Neuronal stem cell (in vitro differentiated cells): ENCODE measurements around the gene HMCN1.

Experiments
- DNase-seq: peaks from one replicate; pipeline ENCODE4 v3.0.0-alpha.2; 2013; ENCODE audit warnings: low spot score
- H2AFZ ChIP-seq: one replicate; pipeline ENCODE4 v1.6.1; 2013; ENCODE audit warnings: mild to moderate bottlenecking, low read length, inconsistent platforms
- H2AK5ac ChIP-seq: 2 replicates; pipeline ENCODE4 v1.6.1; 2013; ENCODE audit warnings: low read depth, mild to moderate bottlenecking, inconsistent platforms, low read length, moderate library complexity, mixed read lengths
- H2BK120ac ChIP-seq: 2 replicates; pipeline ENCODE4 v1.6.1; 2013; ENCODE audit warnings: low read depth, mild to moderate bottlenecking, inconsistent platforms, low read length, moderate library complexity, mixed read lengths
- H2BK12ac ChIP-seq: one replicate; pipeline ENCODE4 v1.6.1; 2013; ENCODE audit warnings: low read length, inconsistent platforms
- H2BK15ac ChIP-seq: 2 replicates; pipeline ENCODE4 v1.6.1; 2013; ENCODE audit warnings: mild to moderate bottlenecking, low read length, inconsistent platforms, mixed read lengths
- H2BK5ac ChIP-seq: one replicate; pipeline ENCODE4 v1.6.1; 2013; ENCODE audit warnings: inconsistent platforms, mild to moderate bottlenecking, low read length, moderate library complexity
- H3K14ac ChIP-seq: one replicate; pipeline ENCODE4 v1.6.1; 2013; ENCODE audit warnings: low read length, inconsistent platforms
- H3K18ac ChIP-seq: 2 replicates; pipeline ENCODE4 v1.6.1; 2013; ENCODE audit warnings: low read length, inconsistent platforms
- H3K23ac ChIP-seq: 2 replicates; pipeline ENCODE4 v1.6.1; 2013; ENCODE audit warnings: low read depth, mild to moderate bottlenecking, mixed read lengths, low read length, inconsistent platforms; ENCODE audit not compliant: poor library complexity
- H3K27ac ChIP-seq: replicated peaks from 3 replicates; pipeline ENCODE4 v1.5.1; 2013; ENCODE audit warnings: low read length, inconsistent platforms
- H3K27me3 ChIP-seq, 3 experiments: 2 replicates each; pipeline ENCODE4 v1.6.1; 2013; ENCODE audit warnings: low read length in 3 of 3, mild to moderate bottlenecking in 2 of 3, inconsistent platforms in 1 of 3, low read depth in 1 of 3, mixed read lengths in 1 of 3, moderate library complexity in 1 of 3; ENCODE audit not compliant: control insufficient read depth in 3 of 3, insufficient read depth in 3 of 3
- H3K36me3 ChIP-seq, 2 donors: replicated peaks in 1 of 2; 2 replicates each; pipeline ENCODE4 v1.6.1; 2013; ENCODE audit warnings: low read length in 2 of 2; ENCODE audit not compliant: control insufficient read depth in 2 of 2, insufficient read depth in 2 of 2
- H3K4ac ChIP-seq: 2 replicates; pipeline ENCODE4 v1.6.1; 2013; ENCODE audit warnings: inconsistent platforms, mild to moderate bottlenecking, low read length, moderate library complexity
- H3K4me1 ChIP-seq, 2 donors: 1 replicate in 1 of 2; 2 replicates in 1 of 2; pipeline ENCODE4 v1.6.1; 2013; ENCODE audit warnings: low read length in 2 of 2, low read depth in 1 of 2; ENCODE audit not compliant: control insufficient read depth in 2 of 2, insufficient read depth in 1 of 2
- H3K4me2 ChIP-seq: one replicate; pipeline ENCODE4 v1.6.1; 2013; ENCODE audit warnings: mild to moderate bottlenecking, low read length, inconsistent platforms; ENCODE audit not compliant: insufficient read depth, poor library complexity, severe bottlenecking
- H3K4me3 ChIP-seq, 2 donors: 2 replicates each; pipeline ENCODE4 v1.5.1; 2013; ENCODE audit warnings: low read length in 2 of 2, mild to moderate bottlenecking in 2 of 2, inconsistent platforms in 1 of 2, moderate library complexity in 1 of 2
- H3K79me1 ChIP-seq: one replicate; pipeline ENCODE4 v1.6.1; 2013; ENCODE audit warnings: low read depth, mild to moderate bottlenecking, inconsistent platforms, low read length, moderate library complexity
- H3K9ac ChIP-seq: one replicate; pipeline ENCODE4 v1.6.1; 2013; ENCODE audit warnings: mild to moderate bottlenecking, low read depth, low read length, inconsistent platforms; ENCODE audit not compliant: poor library complexity
- H3K9me3 ChIP-seq, 2 donors: replicated peaks in 1 of 2; 2 replicates each; pipeline versions ENCODE3 to v1.6.1; 2013; ENCODE audit warnings: low read length in 2 of 2, mild to moderate bottlenecking in 2 of 2, inconsistent platforms in 1 of 2, low read depth in 1 of 2, mixed read lengths in 1 of 2, moderate library complexity in 1 of 2; ENCODE audit not compliant: control insufficient read depth in 2 of 2, insufficient read depth in 1 of 2
- H4K8ac ChIP-seq: one replicate; pipeline ENCODE4 v1.6.1; 2013; ENCODE audit warnings: low read depth, mild to moderate bottlenecking, inconsistent platforms, low read length, moderate library complexity
- H4K91ac ChIP-seq: one replicate; pipeline ENCODE4 v1.6.1; 2013; ENCODE audit warnings: low read length, low read depth, mild to moderate bottlenecking, inconsistent platforms; ENCODE audit not compliant: poor library complexity
- WGBS, 2 donors: extraction: QIAGEN DNeasy Blood & Tissue Kit; methylation state at CpG; one replicate each; pipeline ENCODE4 v1.1.7; 2013; ENCODE audit warnings: missing lambda C conversion rate in 2 of 2, mixed read lengths in 1 of 2; ENCODE audit not compliant: insufficient read length in 2 of 2, insufficient replicate concordance in 1 of 2; ENCODE audit errors: extremely low coverage in 2 of 2; 5-methylcytosine and 5-hydroxymethylcytosine counted together

Gene HMCN1

DNA sequence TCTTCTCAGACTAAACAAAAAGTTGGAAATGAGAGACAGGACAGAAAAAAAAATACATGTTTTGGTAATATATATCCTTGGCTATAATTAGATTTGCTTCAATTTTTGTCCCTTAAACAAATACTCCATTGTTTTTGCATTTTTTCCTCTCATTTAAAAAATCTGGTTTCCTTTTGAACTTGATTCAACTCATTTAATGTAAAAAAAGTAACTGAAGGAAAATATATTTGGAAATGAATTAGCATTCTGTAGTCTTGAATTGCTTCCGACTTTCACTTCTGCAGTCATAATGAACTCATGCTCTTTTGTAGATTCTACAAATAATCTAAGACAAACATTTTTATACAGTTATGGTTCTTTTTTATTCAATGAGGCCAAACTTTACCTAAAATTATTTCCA, 309.1 kb downstream of the HMCN1 start:
- no peak overlapping the region for H4K91ac ChIP-seq
- H3K9me3 ChIP-seq = no peaks in the 10 kb centered on the region
- H3K18ac ChIP-seq = no peak overlapping the region
- no peak overlapping the region for H2BK15ac ChIP-seq
- H2BK12ac ChIP-seq = no peak overlapping the region
- no peaks in the 10 kb centered on the region for H3K4me1 ChIP-seq
- no peak for DNase-seq
- no peak overlapping the region for H4K8ac ChIP-seq
- no peak overlapping the region for H2BK120ac ChIP-seq
- H3K27me3 ChIP-seq = no peaks in the 10 kb centered on the region
- no peak overlapping the region for H3K9ac ChIP-seq
- no peak overlapping the region for H3K4me3 ChIP-seq
- no peak overlapping the region for H3K14ac ChIP-seq
- H3K36me3 ChIP-seq = no peaks in the 10 kb centered on the region
- no peak overlapping the region for H3K4ac ChIP-seq
- no peak overlapping the region for H3K23ac ChIP-seq
- no peak overlapping the region for H2BK5ac ChIP-seq
- no peak overlapping the region for H3K4me2 ChIP-seq
- H3K79me1 ChIP-seq = no peaks in the 10 kb centered on the region
- H2AFZ ChIP-seq = no peak overlapping the region
- H3K27ac ChIP-seq = no peak overlapping the region
- no peak overlapping the region for H2AK5ac ChIP-seq
- no CpG with 5 or more reads among the region's 1 CpG for WGBS, 2 donors

DNA sequence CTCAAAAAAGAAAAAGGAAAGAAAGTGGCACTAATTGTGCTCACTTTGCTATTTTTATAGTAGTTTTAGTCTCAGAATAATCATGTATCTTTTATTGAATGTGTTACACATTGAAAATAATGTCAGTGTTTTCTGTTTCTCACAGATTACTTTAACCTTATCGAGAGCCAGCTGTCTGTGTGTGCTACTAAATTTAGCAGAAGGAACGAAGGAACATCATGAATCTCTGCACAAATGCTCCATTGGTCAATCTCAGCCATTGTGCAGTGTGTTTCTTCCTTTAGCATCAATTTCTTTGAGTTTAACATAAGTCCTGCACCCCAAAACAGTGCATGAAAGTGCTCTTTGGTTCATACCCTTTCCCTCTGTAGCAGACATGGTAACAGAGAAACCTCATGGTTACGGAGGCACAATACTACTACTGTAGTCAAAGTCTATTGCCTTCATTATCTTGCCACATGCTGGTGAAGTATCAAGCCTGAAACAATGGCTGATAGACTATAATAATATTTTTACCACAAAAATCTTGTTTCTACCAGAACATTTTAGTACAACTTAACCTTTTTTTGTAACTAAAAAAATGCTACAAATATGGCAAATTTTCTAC, 310.0 kb downstream of the HMCN1 start:
- no peaks in the 10 kb centered on the region for H3K9me3 ChIP-seq
- H2BK15ac ChIP-seq = no peak overlapping the region
- H2BK12ac ChIP-seq = no peak overlapping the region
- H3K14ac ChIP-seq = no peak overlapping the region
- H3K4me3 ChIP-seq = no peak overlapping the region
- H2BK120ac ChIP-seq = no peak overlapping the region
- H3K9ac ChIP-seq = no peak overlapping the region
- H3K27ac ChIP-seq = no peak overlapping the region
- no peak overlapping the region for H3K18ac ChIP-seq
- no peak overlapping the region for H2BK5ac ChIP-seq
- no peak overlapping the region for H2AFZ ChIP-seq
- H4K91ac ChIP-seq = no peak overlapping the region
- H3K79me1 ChIP-seq = no peaks in the 10 kb centered on the region
- H3K4me1 ChIP-seq = no peaks in the 10 kb centered on the region
- H3K4ac ChIP-seq = no peak overlapping the region
- H3K4me2 ChIP-seq = no peak overlapping the region
- no peak overlapping the region for H2AK5ac ChIP-seq
- DNase-seq = no peak
- no peak overlapping the region for H4K8ac ChIP-seq
- no peaks in the 10 kb centered on the region for H3K36me3 ChIP-seq
- WGBS, 2 donors = no CpG with 5 or more reads among the region's 3 CpGs
- no peaks in the 10 kb centered on the region for H3K27me3 ChIP-seq
- H3K23ac ChIP-seq = no peak overlapping the region

DNA sequence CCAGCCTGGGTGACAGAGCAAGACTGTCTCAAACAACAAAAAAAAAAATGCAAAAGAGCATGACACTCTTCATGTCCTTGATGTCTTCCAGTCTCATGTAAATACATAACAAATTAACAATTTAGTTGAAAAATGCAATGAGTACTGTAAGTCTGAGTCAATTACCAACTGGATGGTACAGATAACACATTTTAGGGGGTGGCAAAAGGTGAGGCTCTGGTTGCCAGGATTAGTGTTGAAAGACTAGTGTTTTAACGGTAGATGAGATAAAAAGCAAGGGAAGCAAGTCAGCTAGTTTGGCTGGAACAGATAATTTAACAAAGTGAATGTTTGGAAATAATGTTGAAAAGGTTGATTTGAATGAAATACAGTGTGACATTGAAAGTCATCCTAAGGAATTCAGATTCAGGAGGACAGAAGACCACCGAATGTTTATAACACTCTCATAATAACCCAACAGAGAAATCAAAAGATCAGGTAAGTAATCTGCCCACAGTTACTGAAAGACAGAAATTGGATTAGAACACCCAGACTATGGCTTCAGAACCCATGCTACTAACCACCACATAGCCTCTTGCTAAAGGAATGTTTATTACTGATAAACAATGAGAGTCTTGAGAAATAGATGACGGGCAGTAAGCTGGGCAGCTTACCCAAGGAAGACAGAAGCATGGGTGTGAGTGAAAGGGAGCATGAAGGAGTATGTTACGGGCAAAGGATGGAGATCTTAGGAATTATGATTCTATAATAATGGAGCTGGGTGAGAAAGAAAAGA, 312.4 kb downstream of the HMCN1 start:
- Histone ChIP-seq H4K91ac (no peak overlapping the region), H3K27ac (no peak overlapping the region), H3K18ac (no peak overlapping the region), H3K14ac (no peak overlapping the region), H3K9me3 (no peaks in the 10 kb centered on the region), H3K36me3 (no peaks in the 10 kb centered on the region), H2BK12ac (no peak overlapping the region), H2BK120ac (no peak overlapping the region), H3K9ac (no peak overlapping the region), H3K4me3 (no peak overlapping the region), H3K4ac (no peak overlapping the region), H2AK5ac (no peak overlapping the region), H3K23ac (no peak overlapping the region), H2BK5ac (no peak overlapping the region), H2AFZ (no peak overlapping the region), H3K4me2 (no peak overlapping the region), H3K4me1 (no peaks in the 10 kb centered on the region), H4K8ac (no peak overlapping the region), H3K79me1 (no peaks in the 10 kb centered on the region), H2BK15ac (no peak overlapping the region), H3K27me3 (no peaks in the 10 kb centered on the region)
- no CpG with 5 or more reads among the region's 4 CpGs for WGBS, 2 donors
- no peak for DNase-seq

DNA sequence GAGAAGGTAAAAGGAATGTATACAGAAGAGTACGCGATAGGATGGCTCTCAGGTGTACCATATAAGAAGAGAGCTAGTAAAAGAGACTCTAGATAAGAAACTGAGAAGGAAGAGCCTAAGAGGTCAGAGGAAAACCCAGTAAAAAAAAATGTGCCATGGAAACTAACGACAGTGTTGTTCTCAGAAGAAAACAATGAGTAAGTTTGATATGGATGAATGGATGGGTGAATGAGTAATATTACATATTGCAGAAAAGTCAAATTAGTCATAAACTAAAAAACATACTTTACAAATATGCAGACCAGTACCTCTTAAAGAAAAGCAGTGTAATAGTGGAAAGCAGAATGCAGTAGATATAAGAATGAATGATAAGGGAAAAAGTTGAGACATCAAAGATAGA, 316.2 kb downstream of the HMCN1 start:
- WGBS, 2 donors = no CpG with 5 or more reads among the region's 3 CpGs

More for the DNA sequence above, 316.2 kb downstream of the HMCN1 start:
- H3K4ac ChIP-seq = no peak overlapping the region
- H3K9ac ChIP-seq = no peak overlapping the region
- no peak overlapping the region for H2BK12ac ChIP-seq
- no peak overlapping the region for H4K91ac ChIP-seq
- H2BK15ac ChIP-seq = no peak overlapping the region
- no peaks in the 10 kb centered on the region for H3K4me1 ChIP-seq
- H2AFZ ChIP-seq = no peak overlapping the region
- no peak overlapping the region for H3K18ac ChIP-seq
- no peak overlapping the region for H4K8ac ChIP-seq
- no peak overlapping the region for H2BK120ac ChIP-seq
- H3K4me2 ChIP-seq = no peak overlapping the region
- DNase-seq = no peak
- H3K27ac ChIP-seq = no peak overlapping the region
- no peaks in the 10 kb centered on the region for H3K36me3 ChIP-seq
- no peaks in the 10 kb centered on the region for H3K79me1 ChIP-seq
- H3K27me3 ChIP-seq = no peaks in the 10 kb centered on the region
- no peaks in the 10 kb centered on the region for H3K9me3 ChIP-seq
- no peak overlapping the region for H2AK5ac ChIP-seq
- H3K14ac ChIP-seq = no peak overlapping the region
- no peak overlapping the region for H3K4me3 ChIP-seq
- H2BK5ac ChIP-seq = no peak overlapping the region
- no peak overlapping the region for H3K23ac ChIP-seq
